ENCODE data around the gene SDF2L1.

DNA sequence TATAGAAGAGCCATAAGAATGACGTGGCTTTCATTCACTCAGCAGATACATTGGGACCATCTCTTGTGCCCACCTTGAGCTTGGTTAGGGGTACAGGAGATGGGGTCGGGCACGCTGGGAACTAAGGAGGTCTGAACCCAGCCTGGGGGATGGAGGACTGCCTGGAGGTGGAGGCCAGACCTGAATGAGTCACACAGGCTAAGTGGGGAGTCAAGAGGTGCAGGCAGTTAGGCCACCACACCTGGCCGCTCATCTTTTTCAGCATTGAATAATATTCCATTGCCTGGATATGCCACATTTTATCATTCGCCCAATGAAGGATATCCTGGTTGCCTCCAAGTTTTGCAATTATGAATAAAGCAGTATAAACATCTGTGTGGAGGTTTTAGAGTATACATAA, 19.9 kb downstream of the SDF2L1 start:
- TF ChIP-seq ZNF274 (IDR thresholded peaks at IDR 0.05; ENCODE audit: low read depth, low read length) (no peak), YY1 (IDR thresholded peaks at IDR 0.05; ENCODE audit: insufficient read depth, insufficient read length) (no peak), SUZ12 (IDR thresholded peaks at IDR 0.05; ENCODE audit: extremely low read depth, insufficient read depth, insufficient read length) (no peak)
